ENCODE measurements around the gene ARHGEF40. TPM values are rescaled to one million over a fixed set of nuclear protein-coding genes. Genes with fewer than 3 reads are reported as not detected.
"Not testable (repeated sequence)": the region's sequence is repeated elsewhere in the genome, so short reads cannot be mapped to it uniquely, and the experiment has no call there.

Gene ARHGEF40
- polyA plus RNA-seq, 3 donors = 71.6 to 86.6 (median 78.4) TPM

- peak; percentile 62 for DNase-seq
These were observed 31.4 kb upstream of the ARHGEF40 start for GRCh38 chr14:21038441-21039422.

DNA sequence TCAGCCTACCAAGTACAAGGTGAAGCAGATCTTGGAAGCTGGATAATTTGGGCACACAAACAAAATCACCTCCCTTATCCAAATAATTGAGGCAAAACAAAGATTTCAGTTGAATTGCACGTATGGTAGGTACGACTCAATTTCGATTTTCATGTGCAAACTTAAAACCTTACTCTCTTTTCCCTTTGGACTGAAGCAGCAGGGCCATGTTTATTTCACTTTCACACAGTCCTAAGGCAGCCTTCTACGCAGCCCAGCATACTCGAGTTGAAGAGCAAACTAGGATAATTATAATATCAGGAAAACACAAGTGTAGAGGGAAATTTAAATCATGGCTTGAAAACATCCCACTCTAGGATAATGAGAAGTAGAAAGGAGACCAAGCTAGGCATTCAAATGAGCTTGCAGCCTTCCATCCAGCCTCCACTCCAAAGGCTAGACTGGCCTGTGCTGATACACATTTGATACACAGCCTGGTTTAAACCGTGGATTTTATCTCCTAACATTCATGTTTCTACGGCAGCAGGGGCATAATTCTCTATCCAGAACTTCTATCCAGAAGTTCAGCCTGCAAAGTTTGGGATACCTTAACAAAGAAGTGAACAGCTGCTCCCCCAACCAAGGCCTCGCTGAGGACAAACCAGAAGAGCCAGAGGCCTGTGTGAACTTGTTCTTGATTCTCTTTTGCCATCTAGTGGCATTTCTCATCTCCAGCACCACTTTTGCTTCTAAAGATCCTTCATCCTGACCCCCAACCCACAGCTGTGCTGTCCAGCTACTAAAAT is 30.3 kb upstream of the ARHGEF40 start:
- DNase-seq = peak; percentile 76

DNA sequence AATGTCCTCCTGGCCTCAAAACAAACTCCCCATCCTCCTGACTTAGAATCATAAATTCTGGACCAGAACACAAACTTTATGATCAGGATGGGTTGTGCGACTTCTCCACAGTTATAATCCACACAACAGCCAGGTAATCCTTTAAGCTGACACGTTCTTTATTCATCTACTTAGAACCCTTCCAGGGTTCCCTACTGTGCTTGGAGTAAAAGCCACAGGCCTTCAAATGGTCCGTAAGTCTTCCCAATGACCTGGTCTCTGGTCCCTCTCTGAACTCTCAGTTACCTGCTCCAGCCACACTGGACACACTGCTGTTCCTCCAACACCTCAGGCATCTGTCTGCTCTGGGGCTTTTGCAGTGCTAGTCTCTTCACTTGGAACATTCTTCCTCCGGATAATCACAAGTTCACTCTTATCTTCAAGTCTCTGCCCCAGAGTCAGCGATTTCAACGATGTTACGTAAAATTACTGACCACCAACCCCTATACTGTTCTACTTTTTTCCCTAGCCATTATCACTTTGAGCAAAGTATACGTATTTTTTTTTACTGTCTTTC is 29.7 kb upstream of the ARHGEF40 start:
- no peak for DNase-seq

GRCh38 chr14:21040941-21041340 is 29.2 kb upstream of the ARHGEF40 start:
- not testable (repeated sequence) for DNase-seq

DNA sequence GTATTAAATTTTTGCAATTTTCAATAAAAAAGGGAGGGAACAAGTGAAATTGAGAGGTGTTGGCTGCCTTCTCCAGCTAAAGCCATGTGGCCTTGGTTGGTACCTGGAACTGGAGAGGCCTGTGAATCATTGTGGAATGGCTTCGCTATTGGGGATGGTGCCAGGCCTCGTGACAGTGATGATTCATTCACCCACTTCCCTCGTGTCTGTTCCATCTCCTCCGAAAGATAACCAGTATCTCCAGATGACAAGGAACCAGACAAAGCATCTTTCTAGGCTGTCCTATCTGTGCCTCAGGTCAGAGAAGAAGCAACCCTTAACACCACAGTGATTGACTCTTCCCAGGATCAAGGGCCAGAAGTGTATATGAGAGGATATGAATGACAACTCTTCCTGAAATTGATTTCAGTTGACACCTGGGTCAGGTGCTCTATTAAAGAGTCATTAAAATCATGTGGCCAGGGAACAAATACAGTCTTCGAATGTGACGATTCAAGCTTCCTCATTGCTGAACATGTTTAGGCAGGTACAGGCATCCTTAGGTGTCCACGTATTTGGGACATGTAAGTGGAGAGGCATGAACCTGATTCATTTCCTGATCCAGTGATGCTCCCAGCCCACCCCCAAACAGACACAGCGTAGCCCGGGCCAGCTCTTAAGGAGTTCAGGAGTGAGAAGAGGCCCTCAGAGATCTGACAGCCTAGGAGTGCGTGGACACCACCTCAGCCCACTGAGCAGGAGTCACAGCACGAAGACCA is 28.2 kb upstream of the ARHGEF40 start, which contains the start of gene RNASE7:
TSS of gene RNASE7 (plus strand) at position 687 of the 758 bp plus-strand sequence. CDS start 631 bp downstream, outside the sequence.
- no peak for DNase-seq

GRCh38 chr14:21042918-21043317 is 27.2 kb upstream of the ARHGEF40 start:
- no peak for DNase-seq

DNA sequence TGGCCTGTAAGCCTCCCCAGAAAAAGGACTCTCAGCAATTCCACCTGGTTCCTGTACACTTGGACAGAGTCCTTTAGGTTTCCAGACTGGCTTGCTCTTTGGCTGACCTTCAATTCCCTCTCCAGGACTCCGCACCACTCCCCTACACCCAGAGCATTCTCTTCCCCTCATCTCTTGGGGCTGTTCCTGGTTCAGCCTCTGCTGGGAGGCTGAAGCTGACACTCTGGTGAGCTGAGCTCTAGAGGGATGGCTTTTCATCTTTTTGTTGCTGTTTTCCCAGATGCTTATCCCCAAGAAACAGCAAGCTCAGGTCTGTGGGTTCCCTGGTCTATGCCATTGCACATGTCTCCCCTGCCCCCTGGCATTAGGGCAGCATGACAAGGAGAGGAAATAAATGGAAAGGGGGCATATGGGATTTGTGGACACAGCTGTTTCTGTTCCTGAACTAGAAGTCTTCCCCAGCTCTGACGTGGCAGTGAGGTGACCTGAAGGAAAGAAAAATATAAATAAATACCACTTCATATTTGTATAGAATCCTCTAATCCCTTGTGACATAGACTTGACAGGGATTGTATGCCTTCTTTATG is 26.6 kb upstream of the ARHGEF40 start:
- no peak for DNase-seq

DNA sequence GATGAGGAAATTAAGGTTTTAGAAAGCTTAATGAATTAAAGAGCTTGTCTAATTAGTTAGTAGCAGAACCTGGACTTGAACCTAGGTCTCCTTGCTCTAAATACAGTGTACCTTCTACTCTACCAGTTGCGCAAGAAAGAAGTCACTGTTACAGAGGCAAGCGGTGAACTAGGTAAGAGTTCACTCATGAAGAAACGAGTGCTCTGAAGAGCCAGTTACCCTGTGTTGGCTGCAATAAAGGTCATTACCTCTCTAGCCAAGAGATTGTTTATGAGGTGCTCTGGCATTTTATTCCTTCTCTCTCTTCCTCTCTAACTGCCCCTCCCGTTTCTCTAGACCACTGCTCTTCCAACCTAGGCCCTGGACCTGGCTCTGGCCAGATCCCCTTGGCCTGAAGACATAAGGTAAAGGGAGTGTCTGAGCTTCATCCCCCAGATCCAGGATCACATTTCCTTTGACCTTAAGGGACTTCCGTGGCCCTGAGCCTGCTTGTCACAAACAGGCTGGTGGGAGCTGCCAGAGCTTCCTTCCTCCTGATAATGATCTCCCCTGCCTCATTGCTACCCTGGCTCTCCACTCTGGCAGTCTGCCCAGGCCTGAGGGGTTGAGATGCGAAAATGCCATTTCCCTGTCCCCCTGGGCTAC is 26.0 kb upstream of the ARHGEF40 start:
- peak; percentile 28 for DNase-seq

DNA sequence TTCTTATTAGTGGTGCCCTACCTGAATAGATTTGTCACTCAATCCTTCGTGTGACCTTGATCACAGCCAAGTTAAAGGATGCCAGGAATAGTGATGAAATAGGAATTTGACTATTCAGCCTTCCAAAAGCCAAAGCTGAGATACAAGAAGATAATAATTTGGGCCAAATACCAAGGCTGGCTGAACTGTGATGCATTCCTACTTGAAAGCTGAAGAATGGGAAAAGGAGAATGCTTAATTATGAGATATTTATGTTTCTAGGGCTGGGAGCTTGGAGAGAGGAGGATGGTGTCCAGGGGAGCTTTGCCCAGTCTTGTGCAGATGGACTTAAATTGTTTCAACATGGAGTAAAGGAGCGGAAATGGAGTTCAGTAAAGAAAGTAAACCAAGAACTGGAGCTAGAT is 22.7 kb upstream of the ARHGEF40 start:
- no peak for DNase-seq

- DNase-seq = no peak
These were observed 21.5 kb upstream of the ARHGEF40 start for GRCh38 chr14:21048638-21049037.

DNA sequence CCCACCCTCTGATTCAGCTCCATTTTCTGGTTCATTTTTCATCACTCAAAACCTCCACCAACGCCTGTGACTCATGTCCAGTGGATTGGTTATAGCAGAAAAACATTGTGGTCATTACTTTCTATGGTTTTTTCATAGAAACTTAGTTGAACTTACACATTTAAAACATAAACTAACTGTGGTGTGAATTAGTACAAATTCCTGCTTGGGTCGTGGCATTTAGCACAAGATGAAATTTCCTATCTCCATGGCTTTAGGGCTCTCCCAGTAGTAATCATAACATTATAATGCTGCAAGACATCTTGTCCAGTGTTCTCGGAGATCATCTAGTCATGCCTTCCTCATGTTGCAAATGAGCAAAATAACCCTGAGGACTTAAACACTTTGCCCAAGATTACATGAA is 20.8 kb upstream of the ARHGEF40 start:
- DNase-seq = no peak

GRCh38 chr14:21050597-21050996 is 19.5 kb upstream of the ARHGEF40 start:
- DNase-seq = no peak

- no peak for DNase-seq
These were observed 16.7 kb upstream of the ARHGEF40 start for GRCh38 chr14:21053184-21054122.

GRCh38 chr14:21054123-21054767 is 15.9 kb upstream of the ARHGEF40 start:
- no peak for DNase-seq

DNA sequence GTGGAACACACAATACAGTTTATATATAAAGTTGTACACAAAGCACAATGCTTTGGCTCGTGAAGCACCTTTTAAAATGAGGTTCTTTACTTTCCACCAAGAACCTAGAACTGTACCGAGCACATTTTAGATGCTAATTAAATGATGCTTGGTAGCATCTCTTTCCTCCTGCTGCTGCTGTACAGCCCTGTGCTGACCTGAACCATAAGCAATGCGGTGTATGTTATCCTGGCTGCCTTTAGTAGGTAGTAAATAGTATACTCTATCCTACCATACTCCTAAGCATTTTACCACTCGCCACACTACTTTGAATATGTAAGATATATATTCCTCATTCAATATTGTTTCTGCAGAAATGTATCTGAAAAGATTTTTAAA is 15.3 kb upstream of the ARHGEF40 start:
- no peak for DNase-seq

DNA sequence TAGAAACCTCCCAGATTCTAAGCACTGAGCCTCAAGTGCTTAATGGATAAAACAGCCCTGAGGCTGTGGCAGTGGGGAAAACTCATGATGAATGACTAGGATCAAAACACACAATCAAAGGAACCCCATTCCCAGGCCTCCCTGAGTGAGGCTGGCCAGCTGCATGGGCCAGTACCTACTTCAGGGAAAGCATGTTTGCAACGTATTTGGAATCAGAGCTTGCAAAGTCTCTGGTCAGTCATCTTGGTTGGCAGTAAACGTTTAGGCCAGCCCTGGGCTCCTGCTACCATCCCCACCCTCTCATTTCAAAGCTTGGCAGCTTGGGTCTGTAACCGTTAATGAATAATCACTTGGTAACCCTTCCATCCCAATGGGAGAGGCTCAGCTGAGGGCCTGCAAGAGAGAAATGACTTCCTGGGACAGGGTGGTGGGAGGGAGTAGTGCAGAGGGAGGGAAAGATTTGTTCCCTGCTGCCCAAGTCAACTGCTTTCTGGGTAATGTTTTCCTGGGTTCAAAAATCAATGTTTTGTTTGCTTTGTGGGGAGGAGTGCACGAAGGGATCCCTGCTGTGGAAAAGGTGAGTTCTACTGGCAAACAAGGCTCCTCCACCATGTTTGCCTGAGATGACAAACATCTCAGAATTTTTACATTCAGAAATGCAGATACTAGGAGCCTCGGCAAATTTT is 14.5 kb upstream of the ARHGEF40 start:
- no peak for DNase-seq

GRCh38 chr14:21056520-21057163 is 13.5 kb upstream of the ARHGEF40 start:
- DNase-seq = no peak

Data from renal pelvis (tissue), 4 donors.